Measurements from ENCODE around the gene MYLK4.

The MYLK4 gene

DNA sequence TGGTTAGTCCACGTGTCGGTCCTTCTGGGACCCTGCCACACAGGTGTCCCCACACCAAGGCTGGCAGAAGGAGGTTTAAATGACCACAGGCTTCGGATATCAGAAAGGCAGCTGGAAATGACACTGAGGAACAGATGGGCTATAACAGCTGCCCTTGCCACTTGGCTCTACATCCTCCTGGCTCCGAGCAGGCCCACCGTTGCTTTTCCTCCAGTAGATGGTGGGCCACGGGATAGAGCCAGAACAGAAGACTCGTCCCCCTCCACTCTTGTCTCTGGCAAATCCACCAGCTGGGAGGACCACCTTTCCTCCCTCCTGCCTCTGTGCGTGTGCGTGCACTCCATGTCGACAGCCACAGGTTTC, 32.1 kb upstream of the MYLK4 start:
- no peaks in the 10 kb centered on the region for H3K27me3 ChIP-seq (ENCODE audit: insufficient read depth, low read depth)
- no peak overlapping the region for H2AFZ ChIP-seq (ENCODE audit: low read depth)
- no peak overlapping the region for H3K4me2 ChIP-seq
- no peak overlapping the region for H3K27ac ChIP-seq
- H3K9ac ChIP-seq = no peak overlapping the region
- peaks cover 1% of the 10 kb centered on the region; the same call in 1 of the 2 replicates for H3K79me2 ChIP-seq (ENCODE audit: insufficient read depth, low read depth)
- no peaks in the 10 kb centered on the region for H3K36me3 ChIP-seq (ENCODE audit: insufficient read depth)
- H4K20me1 ChIP-seq (ENCODE audit: insufficient read depth) = no peaks in the 10 kb centered on the region; the same call in 1 of the 2 replicates
- H3K4me3 ChIP-seq (IDR thresholded peaks at IDR 0.05; ENCODE audit: insufficient read depth, low read depth, low read length) = no peak overlapping the region
- no peaks in the 10 kb centered on the region for H3K4me1 ChIP-seq (ENCODE audit: low read depth, poor library complexity, severe bottlenecking)
- TF ChIP-seq CTCF (conservative IDR thresholded peaks at IDR 0.05; ENCODE audit: low read depth, low read length) = no peak

DNA sequence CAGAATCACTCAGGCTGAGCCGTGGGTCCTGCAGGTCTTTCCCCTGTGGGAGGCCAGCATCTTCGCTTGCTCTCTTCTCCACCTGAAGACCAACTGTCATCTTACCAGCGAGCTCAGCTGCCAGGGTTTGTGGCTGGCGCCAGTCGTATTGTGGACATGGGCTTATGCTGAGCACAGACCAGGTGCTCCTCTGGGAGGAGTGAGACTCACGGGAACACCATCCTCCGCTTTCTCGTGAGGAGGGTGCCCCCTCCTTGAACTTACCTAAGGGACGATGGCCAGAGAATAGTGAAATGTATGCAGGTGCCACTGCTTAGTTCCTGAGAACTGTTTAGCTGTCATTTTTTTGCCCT, 31.6 kb upstream of the MYLK4 start:
- Histone ChIP-seq H3K4me1 (ENCODE audit: low read depth, poor library complexity, severe bottlenecking) (no peaks in the 10 kb centered on the region), H3K36me3 (ENCODE audit: insufficient read depth) (no peaks in the 10 kb centered on the region), H3K4me3 (IDR thresholded peaks at IDR 0.05; ENCODE audit: insufficient read depth, low read depth, low read length) (no peak overlapping the region), H3K4me2 (no peak overlapping the region), H3K79me2 (ENCODE audit: insufficient read depth, low read depth) (peaks cover 4% of the 10 kb centered on the region; the same call in 1 of the 2 replicates), H4K20me1 (ENCODE audit: insufficient read depth) (no peaks in the 10 kb centered on the region; the same call in 1 of the 2 replicates), H3K27me3 (ENCODE audit: insufficient read depth, low read depth) (no peaks in the 10 kb centered on the region), H3K9ac (no peak overlapping the region), H2AFZ (ENCODE audit: low read depth) (no peak overlapping the region), H3K27ac (no peak overlapping the region)
- TF ChIP-seq CTCF (conservative IDR thresholded peaks at IDR 0.05; ENCODE audit: low read depth, low read length) = no peak

GRCh38 chr6:2781685-2782355, 31.1 kb upstream of the MYLK4 start:
- H3K9ac ChIP-seq = no peak overlapping the region
- H3K4me3 ChIP-seq (IDR thresholded peaks at IDR 0.05; ENCODE audit: insufficient read depth, low read depth, low read length) = no peak overlapping the region
- no peak overlapping the region for H2AFZ ChIP-seq (ENCODE audit: low read depth)
- no peaks in the 10 kb centered on the region for H3K27me3 ChIP-seq (ENCODE audit: insufficient read depth, low read depth)
- H3K79me2 ChIP-seq (ENCODE audit: insufficient read depth, low read depth) = peaks cover 7% of the 10 kb centered on the region; the same call in 1 of the 2 replicates
- H3K4me2 ChIP-seq = no peak overlapping the region
- no peaks in the 10 kb centered on the region for H3K36me3 ChIP-seq (ENCODE audit: insufficient read depth)
- H4K20me1 ChIP-seq (ENCODE audit: insufficient read depth) = no peaks in the 10 kb centered on the region; the same call in 1 of the 2 replicates
- H3K4me1 ChIP-seq (ENCODE audit: low read depth, poor library complexity, severe bottlenecking) = no peaks in the 10 kb centered on the region
- TF ChIP-seq CTCF (conservative IDR thresholded peaks at IDR 0.05; ENCODE audit: low read depth, low read length) = no peak
- H3K27ac ChIP-seq = no peak overlapping the region

DNA sequence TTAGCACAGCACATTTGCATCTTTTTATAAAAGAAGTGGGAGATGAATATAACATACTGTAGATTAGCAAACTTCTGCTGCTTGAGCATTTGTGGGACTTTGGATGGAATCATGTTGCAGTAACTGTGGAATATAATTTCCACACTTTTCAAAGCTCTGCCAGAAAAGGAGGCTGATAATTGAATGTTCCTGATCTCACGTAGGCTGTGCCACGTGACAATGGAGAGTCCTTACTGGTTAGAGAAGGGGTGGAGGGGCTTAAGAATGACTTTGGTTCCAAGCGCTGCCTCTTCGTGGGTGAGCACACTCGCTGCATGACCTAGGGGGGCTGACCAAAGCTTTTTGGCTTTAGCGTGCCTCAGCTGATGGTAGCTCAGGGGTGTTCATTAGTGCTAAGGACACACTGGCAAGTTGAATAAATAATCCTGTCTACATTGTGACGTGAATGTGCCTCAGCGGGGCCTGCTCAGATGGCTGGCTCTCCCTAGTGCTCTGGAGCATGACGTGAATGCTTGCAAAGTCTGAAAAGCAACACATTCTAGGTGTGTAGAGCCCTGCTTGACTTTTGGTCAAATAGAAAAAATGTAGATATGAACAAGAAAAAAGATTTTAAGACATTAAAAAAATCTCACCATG, 29.5 kb upstream of the MYLK4 start:
- Histone ChIP-seq H3K4me1 (ENCODE audit: low read depth, poor library complexity, severe bottlenecking) (no peaks in the 10 kb centered on the region), H3K4me2 (no peak overlapping the region), H3K9ac (no peak overlapping the region), H3K79me2 (ENCODE audit: insufficient read depth, low read depth) (peaks cover 8% of the 10 kb centered on the region; the same call in 1 of the 2 replicates), H3K27me3 (ENCODE audit: insufficient read depth, low read depth) (no peaks in the 10 kb centered on the region), H2AFZ (ENCODE audit: low read depth) (no peak overlapping the region), H3K4me3 (IDR thresholded peaks at IDR 0.05; ENCODE audit: insufficient read depth, low read depth, low read length) (no peak overlapping the region), H3K27ac (no peak overlapping the region), H4K20me1 (ENCODE audit: insufficient read depth) (no peaks in the 10 kb centered on the region; the same call in 1 of the 2 replicates), H3K36me3 (ENCODE audit: insufficient read depth) (no peaks in the 10 kb centered on the region)
- TF ChIP-seq CTCF (conservative IDR thresholded peaks at IDR 0.05; ENCODE audit: low read depth, low read length) = no peak

Measured in KMS-11 (cell line).